Stimulated activated CD8-positive, alpha-beta memory T cell treated with anti-CD3 and anti-CD28 coated beads, Interleukin-15, amount 100 ng/mL, for 48 hours (primary cell): ENCODE data around the gene RUNX2.

ENCODE experiments used
- DNase-seq, 2 donors: peaks; one replicate each; pipeline ENCODE4 v3.0.0-alpha.2; 2020; ENCODE audit warnings: low read depth in 2 of 2

RUNX2 gene

DNA sequence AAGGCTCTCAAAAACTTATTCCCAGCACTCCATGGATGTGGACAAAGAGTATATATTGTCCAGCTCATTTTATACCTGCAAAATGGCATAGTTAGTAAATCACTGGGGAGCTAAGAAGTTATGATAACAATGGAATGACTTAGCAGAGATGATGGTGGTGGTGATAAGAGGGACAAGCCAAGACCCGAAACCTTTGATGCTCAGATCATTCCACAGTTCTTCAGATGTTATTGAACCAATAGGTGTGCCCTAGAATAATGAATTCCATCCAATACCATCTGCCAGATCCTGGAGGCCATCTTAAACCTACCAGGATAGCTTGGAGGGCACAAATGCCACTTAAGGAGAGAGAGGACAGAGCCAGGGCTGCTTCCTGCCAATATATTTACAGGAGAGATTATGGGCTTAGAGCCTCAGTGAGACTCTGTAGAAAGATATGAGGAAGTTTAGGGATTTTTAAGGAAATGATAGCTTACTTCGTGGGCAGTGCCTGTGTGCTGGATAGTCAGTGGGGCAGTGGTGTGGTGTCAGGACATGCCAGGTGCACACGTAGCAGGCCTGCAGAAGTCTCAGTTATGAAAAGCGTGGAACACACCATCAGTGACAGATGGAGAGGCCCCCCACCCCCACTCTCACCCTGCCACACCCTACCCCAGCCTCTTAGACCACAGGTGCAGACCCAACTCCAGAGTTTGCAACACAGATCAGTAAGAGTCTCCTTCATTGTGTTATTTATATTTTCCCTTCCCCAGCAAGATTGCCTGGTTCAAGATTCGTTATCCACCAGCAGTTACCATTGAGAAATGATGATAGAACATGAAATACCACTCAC is 259.3 kb downstream of the RUNX2 start:
- DNase-seq = no peak

DNA sequence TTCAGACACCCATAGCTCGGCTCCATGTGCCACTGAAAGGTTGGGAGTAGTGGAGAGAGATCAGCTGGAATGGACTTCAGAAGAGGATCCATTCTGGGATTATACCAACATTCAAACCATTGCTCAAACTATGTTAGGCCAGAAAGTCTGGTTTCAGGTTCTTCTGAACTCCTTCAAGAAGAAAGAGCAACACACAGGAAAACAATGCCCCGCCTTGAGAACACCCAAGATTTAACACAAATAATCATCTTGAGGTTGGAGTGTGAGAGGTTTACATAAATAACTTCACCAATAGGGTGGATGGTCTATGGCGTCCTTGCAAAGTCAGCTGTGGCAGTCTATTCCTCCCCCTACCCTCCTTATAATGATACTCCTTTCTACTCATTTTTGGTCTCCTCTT is 261.2 kb downstream of the RUNX2 start:
- DNase-seq = no peak

DNA sequence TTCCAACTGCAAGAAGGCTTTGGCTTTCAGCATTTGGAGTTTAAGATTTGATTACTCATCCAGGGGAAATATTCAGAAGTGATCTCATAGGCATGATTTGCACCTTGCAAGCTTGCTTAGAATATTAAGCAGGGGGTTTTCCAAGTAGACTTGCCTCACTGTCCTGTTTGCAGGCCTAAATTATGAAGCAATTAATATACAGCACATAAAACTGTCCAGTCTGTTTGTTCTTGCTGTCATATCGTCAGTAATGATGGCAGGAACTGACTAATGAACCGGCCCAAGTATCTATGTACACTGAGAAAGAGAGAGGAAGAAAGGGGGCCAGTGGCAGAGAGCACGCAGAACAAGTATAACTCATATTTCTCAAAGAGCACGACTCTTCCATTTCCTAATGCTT is 262.1 kb downstream of the RUNX2 start:
- DNase-seq = no peak

DNA sequence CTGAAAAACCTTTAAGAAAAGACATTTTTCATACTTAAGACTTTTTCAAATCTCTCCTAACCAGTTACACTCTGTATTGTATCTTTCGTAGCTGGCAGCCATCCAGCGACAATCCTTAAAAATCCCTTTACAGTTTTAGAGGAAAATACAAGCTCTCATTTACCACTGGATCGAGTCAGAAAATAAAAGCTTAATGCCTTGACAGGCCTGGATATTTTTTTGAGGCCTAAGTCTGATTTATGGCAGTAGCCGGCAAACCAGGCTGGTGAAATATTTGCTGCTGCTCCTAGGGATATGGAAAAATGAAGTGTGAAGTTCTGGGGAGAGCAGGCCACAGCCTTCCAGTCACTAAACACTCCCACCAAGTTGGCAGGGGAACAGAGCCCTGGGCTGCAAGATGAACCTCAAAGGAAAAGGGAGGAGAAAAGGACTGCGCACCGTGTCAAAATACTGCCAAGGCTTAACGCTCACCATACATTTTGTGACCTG is 262.6 kb downstream of the RUNX2 start:
- no peak for DNase-seq

DNA sequence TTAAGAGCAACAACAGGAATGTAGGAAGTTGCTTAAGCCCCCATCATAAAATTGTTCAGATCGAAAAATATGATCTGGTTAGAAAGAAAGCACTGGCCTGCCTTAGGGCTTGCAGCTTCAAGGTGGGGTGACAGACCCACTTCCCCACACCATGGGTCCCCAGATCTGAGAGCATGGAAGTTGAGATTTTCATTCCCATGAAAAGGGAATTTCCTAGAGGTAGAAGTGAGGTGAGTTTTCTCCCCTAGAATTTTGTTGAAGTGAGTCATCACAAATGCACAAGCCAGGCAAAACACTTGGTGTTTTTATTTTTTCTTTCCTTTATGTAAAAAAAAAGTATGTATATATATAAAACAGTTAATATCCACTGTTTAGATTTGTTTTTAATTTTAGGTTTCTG is 263.2 kb downstream of the RUNX2 start:
- no peak for DNase-seq

DNA sequence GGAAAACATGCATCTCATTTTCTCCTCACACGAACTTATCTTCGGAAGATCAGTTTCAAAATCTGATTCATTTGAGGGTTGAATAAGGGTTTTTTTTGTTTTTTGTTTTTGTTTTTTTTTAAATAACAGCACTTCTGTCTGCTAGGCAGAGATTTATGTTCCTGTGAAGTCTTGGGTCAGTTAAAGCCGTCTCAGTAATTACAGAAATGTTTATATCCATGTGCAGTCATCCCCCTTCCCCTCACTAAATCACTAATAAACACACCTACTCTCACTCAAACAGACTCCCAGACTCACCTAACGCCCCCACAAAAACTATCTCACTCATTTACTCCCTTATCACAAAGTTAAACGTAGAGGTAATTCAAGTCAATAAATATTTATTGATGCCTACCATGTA is 263.8 kb downstream of the RUNX2 start:
- no peak for DNase-seq

DNA sequence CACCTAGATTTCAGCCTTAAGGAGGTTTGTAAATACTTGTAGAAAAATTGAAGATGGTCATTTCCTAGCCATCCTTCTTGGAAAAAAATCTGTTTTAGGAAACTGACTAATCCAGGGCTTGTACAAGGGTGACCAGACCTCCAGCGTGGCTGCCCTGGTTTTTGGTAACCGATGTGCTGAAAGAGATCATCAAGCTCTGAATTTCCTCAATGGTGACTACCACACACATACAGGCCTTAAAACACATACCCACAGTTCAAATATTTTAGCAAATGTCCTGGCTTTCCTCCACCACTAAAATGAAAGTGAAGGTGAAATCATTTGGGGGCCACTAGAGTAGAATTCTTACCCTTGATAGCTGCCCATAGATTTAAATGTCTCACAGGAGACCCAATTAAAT is 264.9 kb downstream of the RUNX2 start:
- DNase-seq = no peak

DNA sequence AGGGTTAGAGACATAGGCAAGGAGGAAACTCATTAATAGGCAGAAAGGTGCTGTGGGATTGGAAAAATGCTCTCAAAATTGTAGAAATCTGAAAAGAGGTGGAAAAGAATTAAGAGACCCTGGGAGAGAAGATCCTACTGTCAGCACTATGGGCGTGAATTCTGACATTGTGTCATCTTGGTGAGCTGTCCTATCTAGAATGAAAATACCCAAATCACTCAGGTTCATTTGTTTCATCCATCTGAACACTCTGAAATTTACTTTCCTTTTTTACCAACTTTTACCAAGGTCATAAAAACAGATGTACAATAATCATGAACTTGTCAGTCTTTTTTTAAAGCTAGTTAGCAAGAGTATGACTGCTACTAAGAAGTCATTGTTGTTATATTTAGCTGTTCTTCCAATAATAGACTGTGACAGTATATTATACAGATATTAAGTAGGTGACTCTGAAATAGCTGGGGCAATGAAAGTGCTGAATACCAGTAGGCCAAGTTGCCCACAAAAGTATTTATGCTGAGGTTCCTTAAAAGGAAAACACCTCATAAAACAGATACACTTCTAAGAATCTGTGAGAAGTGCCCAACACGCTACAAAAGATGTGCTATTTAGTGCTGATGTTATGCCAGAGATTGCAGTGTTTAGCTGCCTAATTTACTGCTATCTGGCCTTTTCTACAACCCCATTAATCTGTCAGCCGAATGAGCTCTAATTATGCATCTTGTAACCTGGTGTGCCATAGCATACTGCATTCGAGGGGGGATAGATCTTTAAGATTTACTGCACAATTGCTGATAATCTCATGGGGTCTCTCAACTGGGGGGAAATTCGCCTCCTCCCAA is 267.1 kb downstream of the RUNX2 start:
- DNase-seq = no peak

DNA sequence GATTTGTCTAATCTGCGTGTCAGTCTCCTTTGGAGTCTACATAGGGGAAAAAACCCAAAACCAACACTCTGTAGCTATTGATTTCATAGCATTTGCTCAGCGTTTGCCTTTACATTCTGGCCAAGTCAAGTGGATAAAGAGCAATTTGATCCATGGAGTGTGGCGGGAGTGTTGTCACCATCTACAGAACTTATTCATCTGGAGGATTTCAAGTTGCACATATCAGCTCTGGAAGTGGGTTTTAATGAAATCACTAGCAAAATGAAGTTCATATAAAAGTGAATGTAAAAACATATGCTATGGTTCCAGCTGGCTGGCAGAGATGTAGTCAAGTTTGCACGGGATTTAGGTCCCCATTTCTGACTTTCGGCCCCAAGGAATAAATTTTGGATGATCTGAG is 269.3 kb downstream of the RUNX2 start:
- DNase-seq = no peak

DNA sequence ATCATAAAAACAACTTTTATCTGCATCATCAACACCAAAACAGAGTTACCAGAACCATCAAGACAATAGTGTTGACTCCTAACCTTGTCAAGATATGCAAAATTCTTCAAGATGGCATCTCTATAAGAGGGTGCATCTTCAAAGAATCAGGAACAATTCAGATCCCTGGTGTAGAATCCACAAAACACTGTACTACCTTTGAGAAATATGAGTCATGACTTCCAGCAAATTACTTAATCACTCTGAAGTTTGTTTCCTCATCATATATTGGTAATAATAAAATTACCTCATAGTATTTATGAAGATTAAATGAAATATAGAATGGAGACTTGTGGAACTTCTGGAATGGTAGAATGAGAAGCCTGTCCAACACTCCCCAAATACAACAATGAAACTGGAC is 270.9 kb downstream of the RUNX2 start:
- DNase-seq = no peak

DNA sequence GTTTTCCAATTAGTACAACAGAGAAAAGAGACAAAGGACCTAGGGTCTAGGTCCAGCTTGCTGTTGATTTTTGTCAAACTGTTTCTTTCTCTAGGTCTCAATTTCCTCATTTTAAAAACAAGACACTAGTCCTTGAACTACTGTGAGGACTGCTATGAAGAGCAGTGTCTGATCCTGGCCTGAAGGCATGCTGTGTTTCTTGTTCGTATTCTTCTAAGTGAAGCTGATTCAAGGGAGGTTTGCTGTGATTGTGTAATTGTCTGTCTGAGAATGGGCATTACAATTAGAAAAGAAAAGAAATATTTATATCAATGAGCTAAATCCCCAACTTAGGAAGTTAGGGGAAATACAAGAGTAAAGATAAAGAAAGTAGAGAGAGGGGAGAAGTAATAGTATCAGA is 277.8 kb downstream of the RUNX2 start:
- DNase-seq = no peak

DNA sequence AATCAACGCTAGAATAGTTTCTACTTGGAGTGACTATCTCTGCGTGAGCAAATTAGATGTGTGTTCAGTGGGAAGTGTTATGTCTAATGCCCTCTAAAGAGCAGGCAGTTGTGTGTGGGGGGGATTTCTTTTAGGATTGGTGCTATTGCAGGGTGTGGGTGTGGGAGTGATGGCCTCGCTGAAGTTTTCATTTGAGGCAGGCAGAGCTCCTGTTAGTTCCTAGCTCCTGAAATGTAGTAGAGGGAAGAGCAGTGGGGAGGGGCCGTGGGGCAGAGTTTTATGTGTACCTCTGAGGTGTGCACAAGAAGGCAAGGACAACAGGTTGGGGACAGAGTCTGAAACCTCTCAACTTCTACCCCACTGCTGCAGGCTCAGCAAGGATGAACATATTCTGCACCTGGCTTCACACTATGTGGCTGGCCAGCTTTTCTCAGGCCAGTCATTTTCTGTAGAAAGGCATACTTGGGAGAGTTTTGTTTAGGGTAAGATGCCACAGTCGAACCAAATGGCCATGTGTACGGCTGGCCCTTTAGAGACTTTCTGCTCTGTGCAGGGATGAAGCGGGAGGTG is 278.8 kb downstream of the RUNX2 start:
- DNase-seq = no peak

DNA sequence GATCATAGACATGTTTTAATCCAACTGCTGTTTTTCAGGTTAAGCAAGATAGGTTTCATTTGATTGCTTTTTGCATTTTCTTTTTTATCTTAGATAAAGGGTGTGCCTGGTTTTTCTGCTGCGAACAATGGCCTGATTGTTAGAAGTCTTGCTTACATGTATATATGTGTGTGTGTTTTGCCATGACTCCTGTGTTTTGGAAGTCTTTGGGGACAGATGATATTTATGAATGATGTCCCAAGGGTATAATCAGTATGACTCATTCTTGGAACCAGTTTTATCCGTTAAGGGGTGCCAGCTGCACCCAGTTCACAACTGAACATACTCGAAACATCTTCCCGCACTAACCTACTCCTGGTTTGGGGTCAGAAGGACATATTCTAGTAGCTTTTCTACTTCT is 279.7 kb downstream of the RUNX2 start:
- DNase-seq = no peak

DNA sequence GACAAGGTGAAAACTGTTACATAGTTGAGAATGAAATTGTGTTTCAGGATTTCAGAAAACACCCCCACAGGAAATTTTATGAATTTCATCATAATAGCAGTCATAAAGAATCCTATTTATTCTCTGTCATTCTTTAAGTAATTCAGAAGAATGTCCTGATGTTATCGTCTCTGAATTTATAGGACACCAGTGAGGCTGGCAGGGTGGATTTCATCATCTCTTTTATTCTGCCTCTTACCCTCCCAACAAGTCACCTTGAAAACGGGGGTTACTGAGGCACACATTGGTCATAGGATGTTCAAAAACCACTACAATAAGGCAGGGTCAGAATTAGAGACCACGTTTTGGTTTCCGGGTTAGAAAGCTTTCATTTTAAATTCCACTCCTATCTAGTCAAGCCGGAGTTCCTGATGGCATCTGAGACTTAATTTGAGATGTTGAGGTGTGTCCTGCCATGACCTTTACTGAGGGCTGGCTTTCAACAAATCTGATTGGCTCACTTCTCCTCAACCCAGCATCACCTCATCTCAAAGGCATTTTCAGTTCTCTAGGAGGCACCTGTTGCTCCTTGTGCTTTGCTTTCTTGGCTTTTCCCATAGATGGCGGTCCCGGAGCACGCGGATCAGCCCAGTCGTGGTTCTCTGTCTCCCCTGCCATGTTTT is 280.3 kb downstream of the RUNX2 start:
- no peak for DNase-seq

DNA sequence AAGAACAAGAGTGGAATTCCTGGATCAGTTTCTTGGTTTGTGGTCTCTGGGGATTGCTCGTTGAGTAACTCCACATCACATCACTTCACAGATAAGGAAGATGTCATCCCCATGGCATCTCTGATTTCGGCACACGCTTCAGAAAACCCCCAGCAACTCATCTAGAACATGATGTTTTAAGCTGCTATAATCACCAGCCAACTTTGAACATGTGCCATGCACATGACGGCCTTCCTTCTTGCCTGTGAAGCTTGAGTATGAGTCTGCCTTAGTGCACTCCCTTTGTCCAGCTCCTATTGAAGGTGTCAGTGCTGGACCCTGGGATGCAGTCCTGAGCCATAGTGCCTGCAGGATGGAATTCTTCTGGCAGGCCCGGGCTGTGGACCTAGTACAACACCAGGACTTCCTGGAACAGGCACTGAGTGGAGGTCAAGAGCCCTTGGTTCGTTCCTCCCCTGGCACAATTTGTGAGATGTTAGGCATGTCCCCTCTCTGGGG is 281.1 kb downstream of the RUNX2 start:
- no peak for DNase-seq

DNA sequence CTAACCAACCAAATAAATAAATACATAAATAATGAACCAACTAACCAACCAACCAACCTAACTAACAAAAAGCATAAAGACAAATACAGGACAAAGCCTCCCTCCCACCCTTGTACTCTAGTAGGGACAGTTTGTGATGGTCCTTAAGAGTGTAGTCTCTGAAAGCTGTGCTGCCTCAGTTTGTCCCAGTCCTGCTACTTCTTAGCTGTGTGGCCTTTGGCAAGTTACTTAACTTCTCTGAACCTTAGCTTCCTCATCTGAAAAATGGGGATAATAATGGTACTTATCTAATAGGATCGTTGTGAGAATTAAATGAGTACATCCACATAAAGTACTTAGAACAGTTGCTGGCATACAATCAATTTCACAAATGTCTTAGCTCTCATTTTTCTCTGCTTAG is 282.2 kb downstream of the RUNX2 start:
- no peak for DNase-seq

DNA sequence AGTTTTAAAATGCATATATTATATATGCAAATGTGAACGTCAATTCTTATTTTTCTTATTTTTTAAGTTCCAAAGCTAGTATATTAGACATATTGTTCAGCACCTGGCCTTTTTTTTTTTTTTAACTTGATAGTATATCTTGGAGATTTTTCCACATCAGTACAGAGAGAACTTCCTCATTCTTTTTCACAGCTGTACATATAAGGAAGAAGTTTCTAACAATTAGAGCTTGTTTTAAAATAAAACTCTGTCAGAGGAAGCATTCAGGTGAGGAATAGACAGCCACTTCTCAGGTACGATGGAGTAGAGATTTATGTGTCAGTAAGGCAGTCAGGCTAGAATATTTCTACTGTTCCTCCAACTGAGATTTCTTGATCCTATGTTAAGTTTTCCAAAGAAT is 282.7 kb downstream of the RUNX2 start:
- no peak for DNase-seq

DNA sequence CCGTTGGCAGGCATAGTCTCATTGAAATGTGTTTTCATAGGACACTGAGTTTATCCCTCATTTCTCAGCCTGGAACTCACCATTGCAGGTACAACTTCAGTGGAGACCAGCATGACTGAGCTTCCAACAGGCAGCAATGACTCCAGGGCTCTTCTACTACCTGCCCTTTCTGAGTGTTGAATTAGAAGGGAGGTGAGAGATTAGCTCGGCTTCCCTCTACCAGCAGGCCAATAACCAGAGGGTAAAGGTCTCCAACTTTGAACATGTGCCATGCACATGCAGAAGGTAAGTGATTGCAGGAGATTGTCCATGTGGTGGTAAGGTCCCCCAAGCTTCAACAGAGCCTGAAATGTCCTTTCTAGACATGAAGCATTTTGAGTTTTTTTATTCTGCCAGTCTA is 283.4 kb downstream of the RUNX2 start:
- DNase-seq = no peak

DNA sequence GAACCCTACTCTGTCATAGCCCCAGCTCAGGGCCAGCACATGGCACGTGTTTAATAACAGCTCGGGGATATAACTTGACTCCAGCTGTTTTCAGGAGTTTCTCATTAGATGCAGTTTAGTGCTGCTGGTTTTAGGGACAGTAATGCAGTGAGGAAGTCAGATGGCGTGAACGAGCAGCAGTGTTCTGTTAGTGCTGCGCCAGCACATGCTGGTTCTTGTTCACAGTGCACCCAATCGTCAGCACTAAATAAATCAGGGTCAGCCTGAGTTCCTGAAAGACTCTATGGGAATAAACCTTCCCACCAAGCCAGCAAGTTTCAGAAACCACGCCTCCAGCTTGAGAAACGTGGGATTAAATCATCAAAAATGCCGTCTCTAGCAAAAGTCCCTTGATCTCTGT is 285.5 kb downstream of the RUNX2 start:
- DNase-seq = no peak

DNA sequence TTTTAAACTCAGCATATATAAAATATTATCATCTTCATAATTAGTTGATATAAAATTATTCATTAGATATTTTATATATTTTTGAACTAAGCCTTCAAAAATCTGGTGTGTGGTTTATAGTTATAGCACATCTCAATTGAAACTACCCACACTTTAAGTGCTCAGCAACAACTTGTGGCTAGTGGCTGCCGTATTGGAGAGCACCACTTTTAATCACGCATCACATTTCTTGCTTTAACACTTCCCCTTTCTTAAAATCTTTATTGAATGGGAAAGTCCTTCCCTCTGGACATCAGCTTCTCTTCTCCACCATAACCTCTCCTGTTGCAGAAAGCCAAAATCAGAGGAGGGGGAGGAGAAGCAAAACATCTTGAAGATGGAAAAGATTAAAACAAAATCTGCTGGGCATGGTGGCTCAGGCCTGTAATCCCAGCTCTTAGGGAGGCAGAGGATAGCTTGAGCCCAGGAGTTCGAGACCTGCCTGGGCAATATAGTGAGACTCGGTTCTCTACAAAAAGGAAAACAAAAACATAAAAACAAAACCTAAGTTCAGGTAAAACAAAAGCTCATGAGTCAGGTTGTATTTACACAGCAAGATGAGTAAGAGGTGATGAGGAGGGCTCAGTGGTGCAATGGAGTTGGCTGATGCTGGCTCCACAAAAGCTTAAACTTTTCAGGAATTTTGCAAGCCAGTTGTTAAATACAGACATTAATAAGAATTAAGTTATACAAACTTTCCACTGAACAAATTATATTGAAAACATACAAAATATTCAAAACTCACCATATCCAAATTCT is 286.6 kb downstream of the RUNX2 start:
- DNase-seq = no peak

DNA sequence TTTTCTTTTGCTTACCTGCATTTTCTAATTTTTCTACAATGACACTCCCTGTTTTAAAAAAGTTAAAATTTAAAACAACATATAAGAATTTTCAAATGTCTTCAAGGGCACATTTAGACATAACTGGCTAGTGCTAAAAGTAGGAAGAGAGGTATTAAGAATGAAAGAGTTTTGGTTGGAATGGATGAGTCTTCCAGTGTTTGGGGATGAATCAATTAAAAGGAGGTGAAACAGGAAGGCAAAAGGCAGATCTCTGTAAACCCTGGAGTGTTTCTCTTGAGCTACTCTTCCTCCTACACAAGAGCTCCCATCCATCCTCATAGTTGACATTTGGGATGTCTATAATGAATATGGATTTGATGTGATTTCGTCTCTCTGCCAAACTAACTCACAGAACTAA is 288.1 kb downstream of the RUNX2 start:
- no peak for DNase-seq
